ENCODE results near the gene PLEKHA7. TPM values are rescaled to one million over a fixed set of nuclear protein-coding genes. Genes with fewer than 3 reads are reported as not detected.

Gene PLEKHA7
- total RNA-seq, 1 experiment from 2014 or later, result 1.7 TPM

GRCh38 chr11:16816358-16817270, 197.6 kb downstream of the PLEKHA7 start:
- H3K9me3 ChIP-seq (ENCODE audit: low read depth, low read length, poor library complexity, severe bottlenecking), result no peaks in the 10 kb centered on the region
- TF ChIP-seq CTCF (conservative IDR thresholded peaks at IDR 0.05; ENCODE audit: low read depth, low read length) (no peak), EZH2 (IDR thresholded peaks at IDR 0.05; ENCODE audit: borderline replicate concordance, low read depth, low read length, poor library complexity, severe bottlenecking) (no peak)

GRCh38 chr11:16815047-16815767, 199.0 kb downstream of the PLEKHA7 start:
- H3K36me3 ChIP-seq (ENCODE audit: insufficient read depth, low read length, poor library complexity, severe bottlenecking), result no peaks in the 10 kb centered on the region
- no peak for TF ChIP-seq EZH2 (IDR thresholded peaks at IDR 0.05; ENCODE audit: borderline replicate concordance, low read depth, low read length, poor library complexity, severe bottlenecking)
- no peak for TF ChIP-seq CTCF (conservative IDR thresholded peaks at IDR 0.05; ENCODE audit: low read depth, low read length)
- BruUV-seq (replicated peaks), result no TSS peak
- POLR2A ChIA-PET (ENCODE audit: low non-redundant PET), result interaction anchor here (0.6 kb wide), 1 partner anchor 364 kb away, joined by 5 read pairs; no protein-coding TSS in a partner anchor
- peaks cover 9% of the 10 kb centered on the region for H3K4me1 ChIP-seq (ENCODE audit: insufficient read depth, low read length, poor library complexity, severe bottlenecking)
- H3K27ac ChIP-seq (ENCODE audit: low read depth, low read length, poor library complexity, severe bottlenecking), result no peak overlapping the region
- DNase-seq (ENCODE audit: low spot score), result peak; percentile 47
- no peaks in the 10 kb centered on the region for H3K9me3 ChIP-seq (ENCODE audit: low read depth, low read length, poor library complexity, severe bottlenecking)
- CTCF ChIA-PET, result no interaction called here
- no peaks in the 10 kb centered on the region for H3K27me3 ChIP-seq (replicated peaks; ENCODE audit: insufficient read depth, low read depth, low read length, poor library complexity)
- intact Hi-C loops (cut with micrococcal nuclease; ENCODE audit: unreplicated experiment), result no loop called here
- no peak overlapping the region for H3K4me3 ChIP-seq (ENCODE audit: low read depth, low read length, poor library complexity, severe bottlenecking)

More at GRCh38 chr11:16816358-16817270, 197.6 kb downstream of the PLEKHA7 start:
- ChIA-PET CTCF (interaction anchor here (1.0 kb wide), 1 partner anchor 17 kb away, joined by 3 read pairs; no protein-coding TSS in a partner anchor), POLR2A (ENCODE audit: low non-redundant PET) (no interaction called here)
- Histone ChIP-seq H3K27ac (ENCODE audit: low read depth, low read length, poor library complexity, severe bottlenecking) (no peak overlapping the region), H3K27me3 (replicated peaks; ENCODE audit: insufficient read depth, low read depth, low read length, poor library complexity) (no peaks in the 10 kb centered on the region), H3K36me3 (ENCODE audit: insufficient read depth, low read length, poor library complexity, severe bottlenecking) (no peaks in the 10 kb centered on the region), H3K4me3 (ENCODE audit: low read depth, low read length, poor library complexity, severe bottlenecking) (no peak overlapping the region), H3K4me1 (ENCODE audit: insufficient read depth, low read length, poor library complexity, severe bottlenecking) (peaks cover 23% of the 10 kb centered on the region)
- no TSS peak for BruUV-seq (replicated peaks)
- no peak for DNase-seq (ENCODE audit: low spot score)
- intact Hi-C loops (cut with micrococcal nuclease; ENCODE audit: unreplicated experiment), result no loop called here

- Histone ChIP-seq H3K9me3 (ENCODE audit: low read depth, low read length, poor library complexity, severe bottlenecking) (no peaks in the 10 kb centered on the region), H3K27ac (ENCODE audit: low read depth, low read length, poor library complexity, severe bottlenecking) (no peak overlapping the region), H3K4me1 (ENCODE audit: insufficient read depth, low read length, poor library complexity, severe bottlenecking) (peaks cover 6% of the 10 kb centered on the region), H3K4me3 (ENCODE audit: low read depth, low read length, poor library complexity, severe bottlenecking) (no peak overlapping the region), H3K36me3 (ENCODE audit: insufficient read depth, low read length, poor library complexity, severe bottlenecking) (no peaks in the 10 kb centered on the region), H3K27me3 (replicated peaks; ENCODE audit: insufficient read depth, low read depth, low read length, poor library complexity) (no peaks in the 10 kb centered on the region)
- intact Hi-C loops (cut with micrococcal nuclease; ENCODE audit: unreplicated experiment), result no loop called here
- CTCF ChIA-PET, result no interaction called here
- no TSS peak for BruUV-seq (replicated peaks)
- no peak for DNase-seq (ENCODE audit: low spot score)
- TF ChIP-seq EZH2 (IDR thresholded peaks at IDR 0.05; ENCODE audit: borderline replicate concordance, low read depth, low read length, poor library complexity, severe bottlenecking) (no peak), CTCF (conservative IDR thresholded peaks at IDR 0.05; ENCODE audit: low read depth, low read length) (no peak)
- POLR2A ChIA-PET (ENCODE audit: low non-redundant PET), result interaction anchor here (0.6 kb wide), 1 partner anchor 365 kb away, joined by 5 read pairs; no protein-coding TSS in a partner anchor
Observed at GRCh38 chr11:16814410-16815046, 199.7 kb downstream of the PLEKHA7 start.
